ENCODE data around the gene SPIRE2.
"Not testable (repeated sequence)": the region's sequence is repeated elsewhere in the genome, so short reads cannot be mapped to it uniquely, and the experiment has no call there.

Gene SPIRE2

DNA sequence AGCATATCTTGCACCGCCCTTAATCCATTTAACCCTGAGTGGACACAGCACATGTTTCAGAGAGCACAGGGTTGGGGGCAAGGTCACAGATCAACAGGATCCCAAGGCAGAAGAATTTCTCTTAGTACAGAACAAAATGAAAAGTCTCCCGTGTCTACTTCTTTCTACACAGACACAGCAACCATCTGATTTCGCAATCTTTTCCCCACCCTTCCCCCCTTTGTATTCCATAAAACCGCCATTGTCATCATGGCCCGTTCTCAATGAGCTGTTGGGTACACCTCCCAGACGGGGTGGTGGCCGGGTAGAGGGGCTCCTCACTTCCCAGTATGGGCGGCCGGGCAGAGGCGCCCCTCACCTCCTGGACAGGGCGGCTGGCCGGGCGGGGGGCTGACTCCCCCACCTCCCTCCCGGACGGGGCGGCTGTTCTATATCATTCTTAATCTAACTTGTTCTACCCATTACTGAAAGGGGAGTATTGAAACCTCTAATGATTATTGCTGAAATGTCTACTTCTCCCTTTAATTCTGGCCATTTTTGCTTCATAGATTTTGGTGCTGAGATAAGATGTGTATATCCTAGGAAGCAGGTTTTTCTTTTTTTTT, 21.6 kb upstream of the SPIRE2 start:
- not testable (repeated sequence) for DNase-seq (ENCODE audit: low read depth)

DNA sequence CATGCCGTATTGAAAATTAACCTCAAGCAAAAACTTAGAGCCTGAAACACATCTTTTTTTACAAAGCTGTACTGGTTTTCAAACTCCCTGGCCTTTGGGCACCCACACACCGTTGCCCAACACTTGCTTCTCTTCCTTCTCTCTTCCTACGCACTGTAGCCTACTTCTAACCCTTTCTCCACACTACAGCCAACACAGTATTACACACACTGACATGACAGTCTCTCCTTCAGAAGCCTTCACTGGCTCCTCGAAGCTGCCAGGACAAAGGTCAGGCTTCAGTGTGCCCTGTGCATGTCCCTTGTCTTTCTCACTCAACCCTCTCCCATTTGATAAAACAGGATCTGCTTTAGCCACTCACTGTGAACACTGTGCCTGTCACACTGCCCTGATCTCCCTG, 19.8 kb upstream of the SPIRE2 start:
- no peak for DNase-seq (ENCODE audit: low read depth)

DNA sequence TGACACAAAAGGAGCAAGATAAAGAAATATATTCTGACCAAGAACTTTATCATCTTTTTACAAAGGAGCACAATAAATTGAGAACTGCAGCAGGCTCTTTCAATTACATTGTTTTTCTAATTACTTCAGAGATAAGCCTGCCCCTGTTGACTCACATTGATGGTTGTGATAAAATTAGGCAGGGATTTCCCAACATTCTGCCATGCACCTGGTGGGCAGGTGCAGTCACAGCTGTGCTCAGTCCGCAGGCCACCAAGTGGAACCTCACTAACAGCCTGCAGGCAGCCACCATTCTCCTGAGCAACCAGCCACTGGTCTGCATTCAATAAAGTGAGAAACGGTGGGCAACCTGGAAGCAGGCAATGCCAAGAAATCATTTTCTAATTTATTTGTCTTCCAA, 17.0 kb upstream of the SPIRE2 start:
- no peak for DNase-seq (ENCODE audit: low read depth)

DNA sequence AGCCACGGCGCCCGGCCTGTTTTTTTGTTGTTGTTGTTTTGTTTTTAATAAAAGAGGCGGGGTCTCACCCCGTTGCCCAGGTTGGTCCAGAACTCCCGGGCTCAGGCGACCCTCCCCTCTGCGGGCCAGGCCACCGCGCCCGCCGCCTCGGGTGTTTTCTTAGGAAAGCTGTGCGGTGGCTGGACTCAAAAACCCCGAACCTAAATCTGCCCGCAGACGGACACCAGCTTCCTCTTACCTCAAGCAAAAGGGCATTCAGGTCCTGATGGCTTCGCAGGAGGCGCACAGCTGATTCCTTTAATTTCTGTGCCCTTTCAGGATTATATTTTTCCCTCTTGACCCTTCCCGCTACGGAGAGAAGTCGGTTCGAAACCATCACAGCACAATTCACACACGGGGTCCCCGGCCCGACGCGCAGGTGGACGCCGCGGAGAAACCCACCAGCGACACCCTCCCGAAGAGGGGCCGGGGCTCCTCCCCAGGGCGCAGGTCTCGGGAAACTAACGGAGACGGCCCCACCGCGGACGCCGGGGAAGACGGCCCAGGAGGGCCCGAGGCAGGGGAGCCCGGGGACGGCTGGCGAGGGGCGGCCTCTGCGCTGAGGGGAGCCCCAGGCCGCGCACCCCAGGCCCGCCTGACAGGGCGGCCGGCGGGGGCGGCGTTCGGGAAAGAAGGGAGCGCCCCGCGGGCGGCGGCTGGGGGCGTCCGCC, 12.5 kb upstream of the SPIRE2 start:
- DNase-seq (ENCODE audit: low read depth): no peak

DNA sequence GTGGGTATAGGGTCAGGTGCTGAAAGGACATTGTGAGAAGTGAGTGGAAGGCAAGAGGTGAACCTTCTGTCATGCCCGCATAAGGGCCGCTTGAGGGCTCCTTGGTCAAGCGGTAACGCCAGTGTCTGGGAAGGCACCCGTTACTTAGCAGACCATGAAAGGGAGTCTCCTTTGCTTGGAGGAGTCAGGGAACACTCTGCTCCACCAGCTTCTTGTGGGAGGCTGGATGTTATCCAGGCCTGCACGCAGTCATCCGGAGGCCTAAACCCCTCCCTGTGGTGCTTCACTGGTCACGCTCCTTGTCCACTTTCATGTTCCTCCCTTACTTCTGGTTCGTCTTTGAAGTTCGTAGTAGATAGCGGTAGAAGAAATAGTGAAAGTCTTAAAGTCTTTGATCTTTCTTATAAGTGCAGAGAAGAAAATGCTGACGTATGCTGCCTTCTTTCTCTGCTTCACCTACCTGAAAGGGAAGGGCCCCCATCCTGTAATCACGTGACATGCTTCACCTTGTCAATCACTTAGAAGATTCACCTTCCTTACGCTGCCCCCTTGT, 9.3 kb upstream of the SPIRE2 start:
- not testable (repeated sequence) for DNase-seq (ENCODE audit: low read depth)

DNA sequence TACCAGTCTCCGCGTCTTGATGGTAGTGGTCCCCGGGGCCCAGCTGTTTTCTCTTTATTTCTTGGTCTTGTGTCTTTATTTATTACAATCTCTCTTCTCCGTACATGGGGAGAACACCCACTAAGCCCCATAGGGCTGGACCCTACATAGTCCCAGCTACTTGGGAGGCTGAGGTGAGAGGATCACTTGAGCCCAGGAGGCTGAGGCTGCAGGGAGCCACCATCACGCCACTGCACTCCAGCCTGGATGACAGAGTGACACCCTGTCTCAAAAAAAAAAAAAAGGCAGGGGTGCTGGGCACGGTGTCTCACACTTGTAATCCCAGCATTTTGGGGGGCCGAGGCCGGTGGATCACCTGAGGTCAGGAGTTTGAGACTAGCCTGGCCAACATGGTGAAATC, 8.8 kb upstream of the SPIRE2 start:
- DNase-seq (ENCODE audit: low read depth): not testable (repeated sequence)

DNA sequence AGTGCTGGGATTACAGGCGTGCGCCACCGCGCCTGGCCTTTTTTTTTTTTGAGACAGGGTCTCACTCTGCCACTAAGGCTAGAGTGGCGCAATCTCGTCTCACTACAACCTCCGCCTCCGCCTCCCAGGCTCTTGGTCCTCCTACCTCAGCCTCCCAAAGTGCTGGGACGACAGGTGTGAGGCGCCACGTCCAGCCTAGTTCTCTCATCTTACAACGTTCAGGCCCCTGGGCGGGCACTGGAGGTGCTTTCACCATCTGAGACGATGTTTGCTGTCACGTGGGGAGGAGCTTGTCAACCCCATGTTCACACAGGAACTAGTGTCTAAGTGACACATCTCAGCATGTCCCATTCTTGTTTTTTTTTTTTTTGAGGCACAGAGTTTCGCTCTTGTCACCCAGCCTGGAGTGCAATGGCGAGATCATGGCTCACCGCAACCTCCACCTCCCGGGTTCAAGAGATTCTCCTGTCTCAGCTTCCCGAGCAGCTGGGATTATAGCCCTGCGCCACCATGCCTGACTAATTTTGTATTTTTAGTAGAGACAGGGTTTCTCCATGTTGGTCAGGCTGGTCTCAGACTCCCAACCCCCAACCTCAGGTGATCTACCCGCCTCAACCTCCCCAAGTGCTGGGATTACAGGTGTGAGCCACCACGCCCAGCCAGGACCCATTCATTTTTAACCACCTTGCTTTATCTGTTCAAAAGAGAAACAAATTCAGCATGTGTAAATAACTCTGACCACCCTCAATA, 6.7 kb upstream of the SPIRE2 start:
- no peak for DNase-seq (ENCODE audit: low read depth)

DNA sequence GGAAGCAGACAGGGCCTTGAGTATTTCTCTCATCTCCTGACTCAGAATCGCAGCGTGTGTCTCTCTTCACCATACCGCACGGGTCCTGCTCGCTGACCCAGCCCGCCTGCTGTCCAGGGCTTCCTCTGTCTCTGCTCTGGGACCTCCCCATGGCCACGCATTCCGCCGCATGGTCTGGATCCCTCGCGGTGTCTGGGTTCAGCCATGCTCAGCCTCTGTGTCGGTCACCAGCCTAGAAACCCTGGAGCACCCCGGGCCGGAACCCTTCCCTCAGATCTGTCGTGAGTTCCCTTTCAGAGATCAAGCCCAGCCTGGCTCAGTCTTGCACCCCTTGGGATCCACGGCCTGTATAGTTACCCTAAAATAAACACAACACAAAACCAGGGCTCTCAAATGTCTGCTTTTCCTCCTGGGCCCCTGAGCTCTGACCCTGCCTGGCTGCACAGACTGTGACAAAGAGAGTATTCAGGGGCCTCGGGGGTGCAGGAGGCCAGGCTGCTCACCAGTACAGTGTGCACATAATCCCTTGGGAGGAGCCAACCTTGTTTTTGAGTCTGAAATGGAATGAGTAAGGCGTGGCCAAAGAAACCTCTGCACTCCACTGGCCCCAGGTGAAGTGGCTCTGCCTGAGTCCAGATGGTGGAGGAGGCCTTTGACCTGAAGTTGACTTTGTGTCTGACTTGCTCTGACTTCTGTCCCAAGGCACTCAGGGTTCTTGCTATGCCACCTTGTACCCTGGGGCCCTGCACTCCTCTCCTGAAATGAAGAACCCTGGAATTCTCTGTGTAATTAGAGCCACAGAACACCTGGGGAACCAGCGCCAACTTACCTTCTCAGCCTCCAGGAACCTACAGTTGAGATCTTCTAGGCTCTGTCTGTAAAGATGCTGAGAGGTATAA, 5.8 kb upstream of the SPIRE2 start:
- no peak for DNase-seq (ENCODE audit: low read depth)

DNA sequence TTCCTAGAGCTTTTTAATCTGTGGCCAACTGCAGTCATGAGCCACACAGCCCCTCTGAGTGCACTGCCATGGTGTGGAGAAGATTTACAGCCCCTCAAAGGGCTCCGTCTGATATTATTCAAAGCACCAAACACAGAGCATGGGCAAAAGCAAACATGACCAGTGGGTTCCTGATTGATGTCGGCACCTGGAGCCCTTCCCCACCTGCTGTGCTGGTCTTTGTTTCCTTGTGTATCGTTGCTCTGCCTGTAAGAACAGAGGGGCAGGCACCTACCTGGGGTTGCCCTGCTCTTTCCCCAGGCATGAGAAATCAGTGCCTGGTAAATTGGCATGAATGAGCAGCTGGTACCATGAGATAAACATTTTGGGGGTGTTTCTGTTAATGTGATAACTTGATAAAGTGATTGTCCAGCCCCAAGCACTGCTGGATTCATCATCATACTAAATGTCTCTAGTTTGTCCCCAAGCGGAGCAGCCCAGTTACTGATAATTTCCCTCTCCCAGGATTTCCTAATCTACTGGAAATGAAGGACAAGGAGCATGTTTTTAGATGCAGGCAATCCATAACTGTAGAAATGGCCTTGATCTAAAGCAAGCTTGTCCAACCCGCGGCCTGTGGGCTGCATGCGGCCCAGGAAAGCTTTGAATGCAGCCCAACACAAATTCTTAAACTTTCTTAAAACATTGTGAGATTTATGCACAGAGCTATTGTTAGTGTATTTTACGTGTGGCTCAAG, 5.0 kb upstream of the SPIRE2 start:
- DNase-seq (ENCODE audit: low read depth): no peak

DNA sequence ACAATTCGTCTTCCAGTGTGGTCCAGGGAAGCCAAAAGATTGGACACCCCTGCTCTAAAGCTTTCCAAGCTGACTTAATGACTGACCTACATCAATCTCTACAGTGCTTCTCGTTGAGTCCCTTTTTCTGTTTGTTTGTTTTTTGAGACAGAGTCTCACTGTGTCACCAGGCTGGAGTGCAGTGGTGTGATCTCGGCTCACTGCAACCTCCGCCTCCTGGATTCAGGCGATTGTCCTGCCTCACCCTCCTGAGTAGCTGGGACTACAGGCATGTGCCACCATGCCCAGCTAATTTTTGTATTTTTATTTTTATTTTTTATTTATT, 4.5 kb upstream of the SPIRE2 start:
- DNase-seq (ENCODE audit: low read depth): not testable (repeated sequence)

DNA sequence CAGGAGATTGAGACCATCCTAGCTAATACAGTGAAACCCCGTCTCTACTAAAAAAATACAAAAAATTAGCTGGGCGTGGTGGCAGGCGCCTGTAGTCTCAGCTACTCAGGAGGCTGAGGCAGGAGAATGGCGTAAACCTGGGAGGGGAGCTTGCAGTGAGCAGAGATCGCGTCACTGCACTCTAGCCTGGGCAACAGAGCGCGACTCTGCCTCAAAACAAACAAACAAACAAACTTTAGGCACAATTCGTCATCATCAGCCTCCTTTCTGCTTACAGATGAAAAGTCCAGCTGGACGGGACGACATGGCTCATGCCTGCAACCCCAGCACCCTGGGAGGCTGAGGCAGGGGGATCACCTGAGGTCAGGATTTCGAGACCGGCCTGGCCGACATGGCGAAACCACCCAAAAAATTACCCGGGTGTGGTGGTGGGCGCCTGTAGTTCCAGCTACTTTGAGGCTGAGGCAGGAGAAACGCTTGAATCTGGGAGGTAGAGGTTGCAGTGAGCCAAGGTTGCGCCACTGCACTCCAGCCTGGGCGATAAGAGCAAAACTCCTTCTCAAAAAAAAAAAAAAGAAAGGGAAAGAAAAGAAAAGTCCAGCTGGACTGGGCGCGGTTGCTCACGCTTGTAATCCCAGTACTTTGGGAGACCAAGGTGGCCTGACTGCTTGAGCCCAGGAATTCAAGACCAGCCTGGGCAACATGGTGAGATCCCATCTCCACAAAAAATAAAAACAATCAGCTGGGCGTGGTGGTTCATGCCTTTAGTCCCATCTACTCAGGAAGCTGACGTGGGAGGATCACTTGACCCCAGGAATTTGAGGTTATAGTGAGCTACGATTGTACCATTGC, 1.5 kb upstream of the SPIRE2 start:
- DNase-seq (ENCODE audit: low read depth): no peak

DNA sequence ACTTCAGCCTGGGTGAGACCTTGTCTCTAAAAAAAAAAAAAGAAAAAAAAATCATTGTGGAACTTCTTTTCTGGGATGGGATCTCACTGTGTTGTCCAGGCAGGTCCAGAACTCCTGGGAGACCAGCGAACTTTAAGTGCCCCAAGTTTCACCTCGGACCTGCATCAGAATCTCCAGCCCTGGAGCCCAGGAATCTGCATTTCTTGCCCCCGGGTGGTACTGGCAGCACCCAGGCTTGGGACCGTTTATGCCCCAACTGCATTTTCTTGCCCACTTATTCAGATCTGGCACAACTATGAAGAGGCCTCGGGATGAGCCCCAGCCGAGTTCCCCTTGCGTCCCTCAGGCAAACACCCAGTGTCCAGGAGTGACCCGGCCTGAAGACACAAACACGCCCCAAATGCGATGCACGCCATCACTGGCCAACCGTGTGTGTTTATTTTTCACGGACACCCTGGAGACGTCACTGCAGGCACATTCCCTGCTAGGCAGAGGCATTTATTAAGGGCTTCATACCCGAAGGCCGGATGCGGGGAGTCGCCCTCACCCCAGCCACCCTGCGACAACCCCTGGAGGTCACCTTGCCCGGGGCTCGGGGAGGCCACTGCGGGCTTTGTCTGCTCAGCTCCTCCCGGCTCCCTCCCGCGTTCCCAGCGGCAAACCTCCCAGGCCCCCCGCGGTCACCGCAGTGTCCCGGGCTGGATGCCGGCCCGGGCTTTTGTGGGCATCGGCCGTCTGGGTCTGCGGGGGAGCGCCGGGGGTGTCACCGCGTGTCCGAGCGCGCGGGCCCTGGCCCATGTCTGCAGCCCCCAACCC, 684 bp upstream of the SPIRE2 start:
- DNase-seq (ENCODE audit: low read depth): no peak

DNA sequence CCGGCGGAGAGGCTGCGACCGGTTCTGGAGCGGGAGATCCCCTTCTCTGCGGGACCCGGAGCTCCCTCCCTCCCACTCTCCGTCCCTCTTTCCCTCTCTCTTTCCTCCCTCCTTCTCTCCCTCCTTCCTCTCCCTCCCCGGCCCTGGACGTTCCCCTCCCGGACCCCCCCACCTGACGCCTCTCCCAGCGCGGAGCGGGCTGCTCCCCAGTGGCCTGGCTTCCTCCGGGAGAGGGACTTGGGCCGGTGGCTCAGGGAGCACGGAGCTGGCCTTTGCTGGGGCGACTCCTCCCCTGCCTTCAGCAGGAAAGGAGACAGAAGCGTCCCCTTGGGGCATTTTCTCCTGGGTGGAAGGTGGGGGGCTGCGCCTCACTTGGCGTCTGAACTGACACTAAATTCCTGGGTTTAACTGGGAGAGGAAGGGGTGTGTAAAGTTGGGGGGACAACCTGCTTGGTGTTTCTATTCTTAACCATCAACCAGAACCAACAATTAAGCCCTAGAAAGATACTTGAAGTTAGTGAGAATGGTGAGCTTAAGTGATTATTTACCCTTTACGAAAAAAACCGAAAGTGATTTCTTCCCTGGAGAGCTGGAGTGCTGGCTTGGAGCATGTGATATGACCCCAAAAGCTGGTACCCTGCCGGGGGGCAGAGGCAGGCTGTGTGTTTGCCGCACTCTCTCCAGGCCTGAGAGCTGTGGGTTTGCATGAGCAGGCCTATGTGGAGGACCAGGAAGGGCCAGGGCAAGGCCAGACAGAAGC, 775 bp downstream of the SPIRE2 start:
- no peak for DNase-seq (ENCODE audit: low read depth)

DNA sequence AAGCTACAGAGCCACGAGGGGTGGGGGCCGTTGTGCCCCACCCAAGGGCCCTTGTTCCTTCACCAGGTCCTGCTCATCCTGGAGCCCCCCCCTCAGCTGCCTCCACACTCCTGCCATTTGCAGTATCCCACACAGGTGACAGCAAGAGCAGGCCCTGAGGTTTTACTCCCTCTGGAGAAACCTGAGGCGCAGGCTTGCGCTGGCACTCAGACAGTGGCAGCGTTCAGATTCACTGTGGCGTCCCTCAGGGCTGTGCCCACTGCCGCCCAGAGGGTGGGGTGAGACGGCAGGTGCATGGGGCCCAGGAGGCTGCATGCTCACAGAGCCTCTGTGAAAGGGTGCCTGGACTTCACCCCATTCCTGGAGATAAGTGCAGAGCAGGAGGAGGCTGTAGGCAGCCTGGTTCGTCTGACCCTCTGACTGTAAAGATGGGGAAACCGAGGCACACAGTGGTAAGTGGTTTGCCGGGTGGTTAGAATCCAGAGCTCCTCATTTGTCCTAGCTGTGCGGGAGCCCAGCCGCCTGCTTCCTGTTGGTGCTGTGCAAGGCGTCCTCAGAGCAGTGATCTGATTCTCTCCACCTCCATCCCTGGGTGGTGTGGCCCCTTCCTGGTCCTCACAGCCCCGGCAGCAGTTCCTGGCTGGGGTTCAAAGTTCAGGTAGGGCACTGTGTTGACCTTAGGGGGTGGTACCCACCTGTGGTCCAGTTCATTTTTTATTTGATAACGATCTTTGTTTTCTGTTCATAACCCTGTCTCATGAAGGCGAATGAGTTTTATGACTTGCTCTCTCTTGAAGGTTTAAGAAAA, 1.6 kb downstream of the SPIRE2 start:
- no peak for DNase-seq (ENCODE audit: low read depth)

DNA sequence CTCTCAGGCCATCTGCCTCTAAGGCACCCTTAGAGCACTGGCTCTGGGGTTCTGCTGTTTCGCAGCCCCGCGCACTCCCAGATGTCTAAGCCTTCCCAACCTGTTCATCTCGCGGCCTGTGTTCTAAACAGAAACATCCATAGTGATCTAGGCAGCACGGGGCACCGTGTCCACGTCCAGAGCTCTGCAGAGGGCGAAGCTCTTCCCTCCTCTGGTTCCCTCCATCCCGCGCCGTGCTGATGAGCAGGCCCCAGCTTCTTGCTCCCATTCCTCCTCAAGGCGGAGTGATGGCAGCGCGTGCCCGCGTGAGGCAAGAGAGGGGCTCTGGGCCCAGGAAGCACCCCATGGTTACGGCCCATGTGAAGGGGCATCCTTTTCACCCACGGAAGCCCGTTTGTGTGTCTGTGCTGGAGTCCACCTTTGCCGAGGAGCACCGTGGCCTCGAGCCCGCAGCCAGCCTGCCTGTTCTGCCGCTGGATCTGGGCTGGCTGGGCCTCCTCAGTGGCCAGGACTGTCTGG, 3.6 kb downstream of the SPIRE2 start:
- DNase-seq (ENCODE audit: low read depth): no peak

DNA sequence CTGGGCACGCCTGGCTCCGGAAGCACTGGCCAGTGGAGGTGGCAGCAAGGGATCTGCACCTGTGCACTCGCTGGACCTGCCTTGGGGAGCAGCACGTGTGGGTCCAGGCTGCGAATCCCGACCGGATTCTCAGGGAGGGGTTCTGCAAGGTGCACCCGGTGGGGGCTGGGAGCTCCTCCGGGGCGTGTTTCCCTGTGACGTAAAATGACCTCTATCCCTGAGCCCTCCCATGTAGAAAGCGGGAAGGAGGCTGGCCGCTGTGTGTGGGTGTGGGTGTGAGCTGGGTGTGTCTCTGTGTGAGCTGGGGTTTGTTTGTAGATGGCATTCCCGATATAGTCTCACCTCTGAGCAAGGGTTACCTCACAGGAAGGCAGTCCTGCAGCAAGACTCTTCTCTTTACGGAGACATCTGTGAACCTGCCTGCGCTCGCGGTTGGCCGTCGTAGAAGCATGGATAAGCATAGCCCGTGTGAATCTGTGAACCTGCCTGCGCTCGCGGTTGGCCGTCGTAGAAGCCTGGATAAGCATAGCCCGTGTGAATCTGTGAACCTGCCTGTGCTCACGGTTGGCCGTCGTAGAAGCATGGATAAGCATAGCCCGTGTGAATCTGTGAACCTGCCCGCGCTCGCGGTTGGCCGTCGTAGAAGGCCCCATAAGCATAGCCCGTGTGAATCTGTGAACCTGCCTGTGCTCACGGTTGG, 5.5 kb downstream of the SPIRE2 start:
- not testable (repeated sequence) for DNase-seq (ENCODE audit: low read depth)

DNA sequence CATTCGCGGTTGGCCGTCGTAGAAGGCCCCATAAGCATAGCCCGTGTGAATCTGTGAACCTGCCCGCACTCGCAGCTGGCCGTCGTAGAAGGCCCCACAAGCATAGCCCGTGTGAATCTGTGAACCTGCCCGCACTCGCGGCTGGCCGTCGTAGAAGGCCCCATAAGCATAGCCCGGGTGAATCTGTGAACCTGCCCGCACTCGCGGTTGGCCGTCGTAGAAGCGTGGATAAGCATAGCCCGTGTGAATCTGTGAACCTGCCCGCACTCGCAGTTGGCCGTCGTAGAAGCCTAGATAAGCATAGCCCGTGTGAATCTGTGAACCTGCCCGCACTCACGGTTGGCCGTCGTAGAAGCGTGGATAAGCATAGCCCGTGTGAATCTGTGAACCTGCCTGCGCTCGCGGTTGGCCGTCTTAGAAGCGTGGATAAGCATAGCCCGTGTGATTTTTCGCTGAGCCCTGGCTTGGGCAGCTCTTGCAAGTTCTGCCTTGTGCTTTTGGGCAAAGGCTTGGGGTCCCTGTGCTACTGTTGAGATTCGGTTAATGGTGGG, 6.6 kb downstream of the SPIRE2 start:
- not testable (repeated sequence) for DNase-seq (ENCODE audit: low read depth)

All from T follicular helper cell (primary cell).